AG20443 (cell line): ENCODE data around the gene ANO2.
"Not testable (repeated sequence)": the region's sequence is repeated elsewhere in the genome, so short reads cannot be mapped to it uniquely, and the experiment has no call there.

Experiments
- DNase-seq: peaks from one replicate; pipeline ENCODE4 v3.0.0; 2012; ENCODE audit warnings: low spot score, mixed read lengths

ANO2 gene

DNA sequence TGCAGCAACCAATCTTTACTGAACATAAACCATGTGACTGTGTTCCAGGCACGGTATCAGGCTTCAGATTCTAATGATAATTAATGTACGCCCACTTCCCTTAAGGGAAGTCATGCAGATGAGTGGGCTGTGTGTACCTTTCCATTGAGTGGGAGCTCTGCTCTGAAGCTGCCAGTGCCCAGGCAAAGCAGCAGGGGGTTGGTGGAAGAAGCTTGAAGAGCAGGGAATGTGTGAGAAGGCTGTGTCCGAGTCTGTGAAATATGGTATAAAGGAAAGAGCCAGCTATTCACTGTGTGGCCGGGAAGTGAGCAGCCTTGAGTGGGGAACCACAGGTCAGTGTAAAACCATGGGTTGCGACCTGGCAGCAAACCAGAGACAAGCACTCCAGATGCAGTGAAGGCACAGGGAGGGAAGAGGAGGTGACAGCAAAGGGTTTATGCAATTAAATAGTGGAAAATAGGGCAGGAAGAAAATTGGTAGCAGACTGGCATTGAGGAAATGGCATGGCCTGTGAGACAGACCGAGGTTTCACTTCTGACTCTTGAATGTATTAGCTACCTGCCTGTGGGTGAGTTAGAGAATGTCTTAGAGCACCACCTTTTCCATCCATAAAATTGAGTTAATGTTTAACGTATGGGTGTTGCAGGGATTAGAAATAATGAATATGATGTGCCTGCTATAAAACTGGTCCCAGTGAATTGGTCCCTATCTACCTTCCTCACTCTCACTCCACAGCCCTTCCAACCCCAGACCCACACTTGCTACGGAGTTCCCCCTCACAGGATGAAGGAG lies 396.7 kb downstream of the ANO2 start:
- DNase-seq = no peak

GRCh38 chr12:5546616-5547015 lies 398.4 kb downstream of the ANO2 start:
- DNase-seq = peak; percentile 82

DNA sequence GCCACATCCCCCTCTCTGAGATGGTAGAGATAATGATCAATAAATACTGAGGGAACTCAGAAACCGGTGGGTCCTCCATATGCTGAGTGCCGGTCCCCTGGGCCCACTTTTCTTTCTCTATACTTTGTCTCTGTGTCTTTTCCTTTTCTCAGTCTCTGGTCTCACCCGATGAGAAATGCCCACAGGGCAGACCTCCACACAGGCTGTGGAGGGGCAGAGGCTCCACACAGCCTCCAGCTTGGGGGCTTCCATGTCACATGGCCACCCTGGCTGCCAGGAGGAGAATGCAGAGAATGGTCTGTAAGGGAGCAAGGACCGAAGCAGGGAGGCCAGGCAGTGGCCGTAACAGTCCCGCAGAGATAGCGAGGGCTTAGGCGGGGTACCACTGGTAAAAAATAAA lies 407.3 kb downstream of the ANO2 start:
- DNase-seq = no peak

GRCh38 chr12:5537026-5537615 lies 407.9 kb downstream of the ANO2 start:
- DNase-seq = not testable (repeated sequence)

DNA sequence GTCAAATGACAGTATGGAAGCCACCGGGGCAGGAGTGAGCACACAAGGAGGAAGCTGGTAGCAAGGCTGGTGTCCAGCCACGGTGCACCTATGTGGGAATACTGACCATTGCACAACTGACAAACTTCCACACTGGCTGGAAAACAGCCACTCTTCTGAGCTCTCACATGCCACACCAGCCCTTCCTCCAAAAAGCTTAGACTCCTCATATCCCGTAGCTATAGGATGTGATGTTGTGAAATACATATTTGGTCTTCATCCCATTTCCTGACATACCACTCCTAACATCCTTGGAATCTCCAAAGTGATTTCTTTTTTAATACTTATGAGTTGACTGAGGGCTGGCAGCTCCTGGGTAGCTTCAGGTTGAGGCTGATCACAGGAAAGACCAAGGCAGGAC lies 409.5 kb downstream of the ANO2 start:
- no peak for DNase-seq

DNA sequence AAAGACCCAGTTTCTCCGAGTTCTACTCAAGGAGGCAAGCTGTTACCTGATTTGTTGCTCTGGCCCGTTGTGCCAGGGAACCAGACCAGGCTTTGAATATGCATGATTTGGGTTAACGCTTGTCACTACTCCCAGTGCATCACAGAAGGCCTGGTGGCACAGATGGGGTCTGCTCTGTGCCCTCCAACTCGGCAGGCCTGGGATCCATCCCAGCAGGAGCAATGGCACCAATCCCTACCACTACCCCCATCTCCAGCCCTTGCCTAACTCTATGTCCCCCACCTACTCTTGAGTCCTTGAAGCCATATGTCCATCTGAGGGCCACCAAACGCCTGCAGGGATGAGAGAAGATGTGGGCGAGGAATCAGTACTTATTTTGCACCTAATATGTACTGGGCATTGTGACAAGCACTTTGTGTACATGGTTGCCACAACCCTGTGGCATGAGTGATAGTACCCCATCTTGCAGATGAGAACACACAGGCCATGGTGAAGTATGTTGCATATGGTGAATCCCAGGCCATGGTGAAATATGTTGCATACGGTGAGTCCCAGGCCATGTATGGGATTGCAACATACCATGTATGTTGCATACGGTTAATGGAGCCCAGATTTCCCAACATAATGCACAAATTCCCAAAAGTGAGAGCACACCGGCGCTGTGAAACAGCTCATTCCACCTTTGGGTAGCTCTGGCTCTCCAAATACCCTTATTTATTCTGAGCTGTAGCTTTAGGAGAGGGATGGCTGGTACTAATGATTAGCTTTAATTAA lies 410.4 kb downstream of the ANO2 start:
- DNase-seq = no peak

GRCh38 chr12:5533368-5533767 lies 411.7 kb downstream of the ANO2 start:
- no peak for DNase-seq

- no peak for DNase-seq
Measured at GRCh38 chr12:5525783-5526367, 419.2 kb downstream of the ANO2 start.

DNA sequence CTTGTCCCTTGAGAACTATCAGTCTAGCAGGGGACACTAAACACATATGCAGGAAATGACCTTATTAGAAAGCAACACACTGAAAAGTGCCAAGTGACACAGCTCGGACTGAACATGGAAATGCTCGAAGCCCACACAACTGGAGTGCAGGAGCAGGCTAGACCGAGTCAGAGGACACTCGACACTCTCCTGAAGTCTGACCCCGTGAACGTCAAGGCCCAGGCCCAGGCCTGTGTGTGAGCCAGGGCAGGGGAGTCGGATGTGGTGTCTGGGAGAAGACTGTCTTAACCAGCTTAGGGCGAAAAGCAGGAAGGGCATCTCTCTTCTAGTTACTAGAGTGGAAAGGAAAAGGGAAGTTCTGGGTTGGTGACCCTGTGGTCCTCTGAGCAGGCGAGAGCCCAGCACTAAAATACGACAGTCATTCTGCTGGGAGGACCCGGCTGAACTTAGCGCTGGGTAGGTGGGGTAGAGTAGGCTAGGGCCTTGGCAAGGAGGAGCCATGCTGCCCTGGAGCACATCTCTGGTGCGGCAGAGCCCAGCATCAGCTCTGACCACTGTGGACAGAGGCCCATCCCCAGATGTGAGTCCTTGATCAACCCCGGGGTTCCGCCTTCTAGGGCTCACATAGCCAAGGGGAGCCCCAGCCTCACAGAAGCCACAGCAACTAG lies 420.2 kb downstream of the ANO2 start:
- no peak for DNase-seq

DNA sequence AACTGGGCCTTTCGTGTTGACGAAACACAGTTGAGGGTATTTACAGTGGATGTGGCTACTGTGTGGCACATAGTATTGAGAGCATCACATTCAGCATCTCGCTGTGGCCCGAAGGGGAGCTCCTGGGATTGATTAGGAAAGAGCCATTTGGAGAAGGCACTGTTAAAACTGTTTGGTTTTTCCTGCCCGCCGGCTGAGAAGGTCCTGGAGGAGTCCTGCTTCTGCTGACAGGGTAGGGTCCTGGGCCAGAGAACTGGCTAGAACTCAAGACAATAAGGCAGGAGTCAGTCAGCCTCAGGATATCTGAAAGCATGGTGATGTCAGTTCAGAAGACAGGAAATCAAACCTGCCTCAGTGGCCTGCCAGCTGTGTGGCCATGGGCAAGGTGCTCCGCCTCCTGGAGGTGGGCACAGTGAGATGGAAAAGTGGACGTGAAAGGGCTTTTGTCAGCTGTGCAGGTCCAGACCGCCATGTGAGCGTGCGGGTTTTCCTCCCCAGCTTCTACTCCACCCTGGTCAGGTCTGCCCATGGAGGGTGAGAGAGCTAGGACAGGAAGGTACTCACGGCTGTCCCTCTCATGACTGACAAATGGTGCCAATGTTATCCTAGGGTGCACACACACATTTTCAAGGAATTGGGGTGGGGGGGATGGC lies 420.8 kb downstream of the ANO2 start:
- DNase-seq = no peak

DNA sequence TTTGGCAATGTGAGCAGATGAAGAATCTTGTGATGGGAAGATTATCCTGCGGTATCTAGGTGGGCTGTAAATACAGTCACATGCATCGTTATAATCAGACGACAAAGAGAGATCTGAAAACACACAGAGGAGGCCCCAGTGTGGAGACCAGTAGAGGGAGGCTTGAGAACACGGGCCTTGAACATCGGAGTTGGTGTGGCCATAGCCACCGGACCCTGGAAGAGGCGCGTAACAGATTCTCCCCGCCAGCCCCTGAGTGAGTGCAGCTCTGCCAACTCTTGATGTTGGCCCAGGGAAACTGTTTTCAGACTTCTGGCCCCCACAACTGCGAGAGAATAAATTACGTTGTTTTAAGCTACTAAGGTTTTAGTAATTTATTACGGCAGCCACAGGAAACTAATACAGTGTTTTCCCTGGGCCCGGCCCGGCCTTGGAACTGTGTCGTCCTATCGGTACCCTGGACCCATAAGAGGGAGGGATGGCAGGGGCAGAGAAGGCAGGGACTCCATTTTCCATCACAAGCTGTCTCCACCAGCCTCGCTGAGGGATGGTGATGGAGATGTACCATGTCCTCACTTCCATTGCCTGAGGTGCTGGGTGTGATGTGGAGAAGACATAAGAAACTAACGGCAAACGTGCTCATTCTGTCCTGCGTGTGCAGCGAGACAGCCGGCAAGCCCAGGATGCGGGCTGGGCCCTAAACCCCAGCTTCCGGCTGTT lies 421.5 kb downstream of the ANO2 start:
- no peak for DNase-seq

DNA sequence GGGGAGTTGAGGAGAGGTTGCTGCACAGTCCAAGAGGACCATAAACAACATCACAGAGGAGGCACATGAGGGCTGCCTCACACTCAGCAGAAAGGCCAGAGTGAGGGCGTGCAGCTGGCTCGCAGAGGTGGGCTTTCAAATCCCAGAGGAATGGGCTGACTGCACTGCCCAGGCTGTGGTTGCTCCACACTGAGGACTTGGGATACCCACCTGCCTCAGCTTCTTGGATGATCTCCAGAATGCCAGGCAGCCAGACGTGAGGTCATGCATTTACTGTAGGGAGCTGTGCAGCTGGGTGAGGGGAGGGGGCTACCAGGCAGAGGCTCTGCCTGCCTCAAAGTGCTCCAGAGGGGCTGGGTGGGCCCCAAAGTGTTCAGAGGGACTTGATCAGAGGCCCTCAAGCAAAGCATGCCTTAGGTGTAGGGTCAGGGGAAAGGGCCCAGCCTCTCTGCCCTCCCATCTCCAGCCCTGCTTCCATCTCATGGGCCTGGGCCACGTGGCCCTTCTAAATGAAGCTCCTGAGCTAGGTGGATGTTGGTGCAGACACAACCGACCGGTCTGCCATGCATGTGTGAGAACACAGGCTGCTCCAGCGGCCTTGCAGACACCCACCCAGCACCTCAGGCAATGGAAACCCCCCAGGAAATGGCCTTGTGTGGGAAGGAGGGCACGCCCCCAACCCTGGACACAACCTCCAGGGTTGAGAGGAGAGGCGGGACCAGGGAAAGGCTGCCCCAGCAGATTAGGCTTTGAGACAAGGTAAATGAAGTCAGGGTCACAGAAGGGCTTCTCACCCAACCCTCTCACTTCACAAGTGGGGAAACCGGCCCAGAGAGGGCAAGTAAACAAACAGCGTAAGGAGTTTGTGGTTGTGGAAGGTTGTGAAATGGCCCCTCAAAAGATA lies 422.4 kb downstream of the ANO2 start:
- DNase-seq = no peak

- no peak for DNase-seq
Measured at GRCh38 chr12:5521456-5522325, 423.4 kb downstream of the ANO2 start.

- no peak for DNase-seq
Measured at GRCh38 chr12:5520831-5521230, 424.2 kb downstream of the ANO2 start.

DNA sequence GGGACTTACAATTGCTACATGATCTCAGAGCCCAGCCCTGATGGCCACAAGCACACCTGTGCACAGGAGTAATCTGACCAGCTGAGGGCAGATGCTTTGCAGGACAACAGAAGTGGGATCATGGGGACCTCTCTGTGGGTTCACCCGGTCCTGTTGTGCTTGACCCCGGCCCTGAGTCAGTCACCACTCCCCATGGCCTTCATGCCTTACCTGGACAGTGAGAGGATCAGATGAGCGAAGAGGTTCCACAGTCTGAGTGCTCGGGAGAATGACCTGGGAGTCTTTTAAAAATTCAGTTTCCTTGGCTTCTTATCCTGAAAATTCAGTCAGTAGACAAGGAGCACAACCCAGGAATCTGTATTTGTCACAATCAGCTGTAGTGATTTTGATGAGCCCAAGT lies 425.0 kb downstream of the ANO2 start:
- DNase-seq = no peak

DNA sequence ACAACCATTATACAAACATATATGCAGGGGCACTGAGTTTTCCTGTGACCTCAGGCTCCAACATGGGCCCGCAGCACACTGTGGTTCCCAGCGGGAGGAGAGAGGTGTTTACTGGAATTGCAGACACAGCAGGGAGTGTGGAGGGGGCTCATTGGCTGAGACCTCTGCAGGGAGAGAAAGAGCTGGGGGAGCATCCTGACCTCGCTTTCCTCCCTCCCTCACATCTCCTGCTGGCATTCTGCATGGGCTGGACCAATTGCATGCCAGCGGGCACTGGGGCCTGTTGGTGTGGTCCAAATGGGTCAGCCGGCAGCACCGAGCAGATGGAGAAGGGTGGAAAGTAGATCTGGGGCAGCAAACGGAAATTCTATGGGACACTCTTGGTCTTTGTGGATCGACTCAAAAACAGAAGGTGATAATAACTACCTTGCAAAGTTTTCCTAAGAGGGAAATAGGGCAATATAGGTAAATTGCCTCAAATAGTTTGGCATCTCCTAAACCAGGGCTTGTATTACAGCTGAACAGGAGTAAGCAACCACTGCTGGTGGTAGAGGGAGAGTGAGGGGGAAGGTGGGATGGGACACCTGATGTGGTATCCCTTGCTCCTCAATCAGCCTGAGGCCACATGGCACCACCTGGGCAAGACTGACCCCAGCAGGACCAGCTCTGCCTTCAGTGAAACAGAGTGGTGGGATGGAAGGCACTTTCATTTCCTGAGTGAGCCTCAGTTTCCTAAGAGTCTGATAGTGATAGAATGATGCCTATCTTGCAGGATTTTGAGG lies 426.3 kb downstream of the ANO2 start:
- DNase-seq = no peak

- DNase-seq = no peak
Measured at GRCh38 chr12:5516371-5517241, 428.5 kb downstream of the ANO2 start.
